HepG2 (cell line): ENCODE results near the gene ATOH8. TPM values are rescaled to one million over a fixed set of nuclear protein-coding genes. Genes with fewer than 3 reads are reported as not detected.

Experiments
- ATAC-seq: fragments of 200-7000 bp; cut with Tn5 transposase; 3 replicates; pipeline ENCODE4 v1.9.1; 2020; ENCODE audit warnings: mild to moderate bottlenecking, moderate library complexity
- BruUV-seq: library from RNA; stranded (reverse); fragments of 400-500 nt; replicated peaks from 2 replicates; lab custom pipeline; 2021; lab: Mats Ljungman, UMichigan
- CTCF ChIA-PET: fragments of 300-600 bp; formaldehyde crosslinking; extraction: SDS; loops from one replicate; lab custom pipeline; 2021; ENCODE audit warnings: low total read pairs, inconsistent platforms, low intra/inter-chr PET ratio; lab: Yijun Ruan, JAX
- POLR2A ChIA-PET: fragments of 350-600 bp; sonication (Branson Sonifier 250); formaldehyde crosslinking; loops from one replicate; lab custom pipeline; 2020; ENCODE audit warnings: antibody characterized with exemption, inconsistent platforms; lab: Yijun Ruan, JAX
- DNase-seq: peaks from one replicate; pipeline ENCODE4 v3.0.0-alpha.2; 2015; ENCODE audit warnings: low spot score
- FAIRE-seq: peaks from 3 replicates; lab custom pipeline; 2011; peaks lifted over from hg19 to GRCh38; lab: Jason Lieb, UNC
- H2AFZ ChIP-seq: one replicate; pipeline ENCODE4 v1.6.1; 2011; ENCODE audit warnings: low read length, inconsistent platforms
- H3K27ac ChIP-seq: fragments of 300-600 bp; 3 replicates; pipeline ENCODE4 v1.8.0; 2011; ENCODE audit warnings: mixed run types, mild to moderate bottlenecking, mixed read lengths, low read length, inconsistent platforms; ENCODE audit not compliant: insufficient read depth; ENCODE audit errors: extremely low read length
- H3K27me3 ChIP-seq, 2 experiments: fragments of 200-600 bp in 1 of 2; 2 replicates in 1 of 2; 3 replicates in 1 of 2; pipeline versions ENCODE4 v1.6.0 to v1.8.0; 2011; ENCODE audit warnings: low read length in 2 of 2, mild to moderate bottlenecking in 2 of 2, moderate library complexity in 2 of 2, inconsistent platforms in 1 of 2; ENCODE audit not compliant: insufficient read depth in 2 of 2, control insufficient read depth in 1 of 2
- H3K36me3 ChIP-seq, 2 experiments: fragments of 200-600 bp in 1 of 2; replicated peaks in 1 of 2; 2 replicates in 1 of 2; 3 replicates in 1 of 2; pipeline versions ENCODE4 v1.5.1 to v1.8.0; 2011; ENCODE audit warnings: low read length in 2 of 2, inconsistent platforms in 1 of 2; ENCODE audit not compliant: insufficient read depth in 2 of 2, control insufficient read depth in 1 of 2
- H3K4me1 ChIP-seq: 2 replicates; pipeline ENCODE4 v1.5.1; 2012; ENCODE audit warnings: low read length, inconsistent platforms; ENCODE audit not compliant: insufficient read depth
- H3K4me2 ChIP-seq: 2 replicates; pipeline ENCODE4 v1.6.0; 2011; ENCODE audit warnings: low read depth, low read length, inconsistent platforms
- H3K4me3 ChIP-seq, 3 experiments: fragments of 200-600 bp in 1 of 3; sonication (generic), shearing (Covaris generic) in 1 of 3; replicated peaks in 1 of 3; 2 replicates each; pipeline ENCODE4 v1.5.1; 2011 to 2016; ENCODE audit warnings: low read length in 3 of 3, inconsistent platforms in 2 of 3, low read depth in 2 of 3, mild to moderate bottlenecking in 2 of 3, control low read depth in 1 of 3, mixed read lengths in 1 of 3; ENCODE audit not compliant: insufficient read depth in 1 of 3
- H3K79me2 ChIP-seq: one replicate; pipeline ENCODE4 v1.6.1; 2011; ENCODE audit warnings: low read length, inconsistent platforms; ENCODE audit not compliant: insufficient read depth
- H3K9ac ChIP-seq: 2 replicates; pipeline ENCODE4 v1.6.0; 2011; ENCODE audit warnings: mild to moderate bottlenecking, low read depth, low read length, inconsistent platforms; ENCODE audit not compliant: insufficient read depth
- H3K9me3 ChIP-seq: 2 replicates; pipeline ENCODE4 v1.5.1; 2012; ENCODE audit warnings: mild to moderate bottlenecking, low read length
- H4K20me1 ChIP-seq: 2 replicates; pipeline ENCODE4 v1.6.0; 2011; ENCODE audit warnings: inconsistent platforms, mild to moderate bottlenecking, low read length, moderate library complexity; ENCODE audit not compliant: insufficient read depth
- CREB3 ChIP-seq: sonication (generic); formaldehyde crosslinking; IDR thresholded peaks from 2 replicates; pipeline ENCODE4 v1.5.0; 2020; ENCODE audit warnings: missing genetic modification reagents
- MTA1 ChIP-seq: sonication (generic); formaldehyde crosslinking; IDR thresholded peaks from 2 replicates; pipeline ENCODE4 v1.4.0; 2020; ENCODE audit warnings: missing genetic modification reagents, mild to moderate bottlenecking, borderline replicate concordance
- NFKBIZ ChIP-seq: IDR thresholded peaks from 2 replicates; pipeline ENCODE4 v1.6.1; 2018; ENCODE audit warnings: missing genetic modification reagents, missing compliant biosample characterization
- RAD51 ChIP-seq: fragments of 450-650 bp; IDR thresholded peaks from 2 replicates; pipeline ENCODE4 v1.6.1; 2016; ENCODE audit warnings: borderline replicate concordance
- THAP11 ChIP-seq: IDR thresholded peaks from 2 replicates; pipeline ENCODE4 v1.6.1; 2016; ENCODE audit warnings: missing biosample characterization, missing genetic modification reagents
- TOE1 ChIP-seq: sonication (generic); formaldehyde crosslinking; IDR thresholded peaks from 2 replicates; pipeline ENCODE4 v1.4.0; 2020; ENCODE audit warnings: mild to moderate bottlenecking, missing genetic modification reagents
- ZKSCAN5 ChIP-seq: sonication (generic); formaldehyde crosslinking; IDR thresholded peaks from 2 replicates; pipeline ENCODE4 v1.5.1; 2020; ENCODE audit warnings: mild to moderate bottlenecking, missing genetic modification reagents
- WGBS: methylation state at CpG from one replicate; pipeline ENCODE4 v1.1.6; 2017; ENCODE audit warnings: low lambda C conversion rate; 5-methylcytosine and 5-hydroxymethylcytosine counted together
- in situ Hi-C: cut with HindIII; loops from 2 replicates; pipeline ENCODE4 v1.10.0; 2017; ENCODE audit warnings: low pct_unique_long_range_greater_than_20kb; ENCODE audit not compliant: extremely low pct_ligation_motif_present
- intact Hi-C: fragments of 100-400 bp; cut with micrococcal nuclease; formaldehyde crosslinking; loops from one replicate; pipeline ENCODE4 v1.10.0; 2022; ENCODE audit not compliant: unreplicated experiment
- polyA plus RNA-seq, 8 experiments: library from polyadenylated mRNA; depleted of rRNA in 3 of 8; stranded (reverse) in 7 of 8; unstranded in 1 of 8; fragments of >200 nt; fragmentation: Illumina TruSeq in 4 of 8; extraction: Trizol in 4 of 8; gene quantifications; 2 replicates each; pipeline versions ENCODE4 v1.2.1 to v1.2.3, GENCODE V29; 2011 to 2016; ENCODE audit warnings: low read depth in 4 of 8, missing spikeins in 1 of 8, mixed read lengths in 1 of 8; ENCODE audit not compliant: insufficient read depth in 1 of 8
- total RNA-seq, 5 experiments: library from RNA; depleted of rRNA; stranded (reverse); fragments of >200 nt; fragmentation: Illumina TruSeq; extraction: Trizol; gene quantifications; 2 replicates each; pipeline ENCODE4 v1.2.3, GENCODE V29; 2016; ENCODE audit warnings: low read depth in 1 of 5
- TF ChIP-seq, protein P1 (sequence below): sonication (generic); formaldehyde crosslinking; IDR thresholded peaks from 2 replicates; pipeline ENCODE4; 2020; ENCODE audit warnings: missing genetic modification reagents, mild to moderate bottlenecking, borderline replicate concordance

ATOH8 gene
- total and polyA plus RNA-seq, 2 of the 13 experiments (the other 11 are each of a cell fraction or from before 2014, with no cell fraction given) = 0.13 to 0.61 TPM

GRCh38 chr2:85787282-85787980 is 33.6 kb downstream of the ATOH8 start:
- Histone ChIP-seq H3K9ac (no peak overlapping the region), H3K27me3 (no peaks in the 10 kb centered on the region; a peak in 1 of 5 replicates), H3K4me3 (no peak overlapping the region), H3K4me1 (peaks cover 38% of the 10 kb centered on the region), H4K20me1 (no peaks in the 10 kb centered on the region), H3K9me3 (no peaks in the 10 kb centered on the region), H3K27ac (no peak overlapping the region), H3K79me2 (no peaks in the 10 kb centered on the region), H3K4me2 (no peak overlapping the region), H3K36me3 (no peaks in the 10 kb centered on the region), H2AFZ (no peak overlapping the region)
- ChIA-PET POLR2A (no interaction called here), CTCF (no interaction called here)
- no TSS peak for BruUV-seq
- FAIRE-seq = no peak
- no peak for ATAC-seq
- TF ChIP-seq NFKBIZ (CRISPR knock-in tag) (no peak), MTA1 (CRISPR knock-in tag) (0 out of 2 replicates have a peak, but pooled peaks have one; percentile 28)
- WGBS = 89% methylated on average over 8 of the region's 8 CpGs
- in situ Hi-C loops (no loop called here), intact Hi-C loops (no loop called here)
- no peak for DNase-seq

DNA sequence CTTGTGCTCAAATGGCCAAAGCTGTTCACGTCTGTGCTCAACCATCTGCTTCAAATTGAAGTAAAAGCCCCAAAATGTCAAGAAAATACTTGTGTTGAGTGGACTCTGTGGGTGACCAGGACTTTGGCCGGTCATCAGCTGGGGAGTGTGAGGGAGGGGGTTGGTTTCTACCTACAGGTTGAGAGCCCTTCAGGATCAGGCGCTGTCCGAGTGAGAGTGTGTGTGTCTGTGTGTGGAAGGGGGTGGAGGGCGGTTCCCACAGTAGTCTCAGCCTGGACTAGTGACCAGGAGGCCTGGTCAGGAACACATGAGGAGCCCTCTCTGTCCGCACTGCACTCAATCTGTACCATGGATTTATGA is 34.2 kb downstream of the ATOH8 start:
- no peaks in the 10 kb centered on the region for H3K79me2 ChIP-seq
- DNase-seq (no peak), FAIRE-seq (no peak), ATAC-seq (no peak)
- H3K4me1 ChIP-seq = peaks cover 43% of the 10 kb centered on the region
- no peaks in the 10 kb centered on the region for H3K36me3 ChIP-seq
- no peaks in the 10 kb centered on the region for H4K20me1 ChIP-seq
- no peaks in the 10 kb centered on the region; a peak in 1 of 5 replicates for H3K27me3 ChIP-seq
- H3K4me3 ChIP-seq = no peak overlapping the region
- H3K27ac ChIP-seq = no peak overlapping the region
- H3K4me2 ChIP-seq = no peak overlapping the region
- intact Hi-C loops (no loop called here), in situ Hi-C loops (no loop called here)
- BruUV-seq = no TSS peak
- no peak overlapping the region for H2AFZ ChIP-seq
- TF ChIP-seq, protein P1, sequence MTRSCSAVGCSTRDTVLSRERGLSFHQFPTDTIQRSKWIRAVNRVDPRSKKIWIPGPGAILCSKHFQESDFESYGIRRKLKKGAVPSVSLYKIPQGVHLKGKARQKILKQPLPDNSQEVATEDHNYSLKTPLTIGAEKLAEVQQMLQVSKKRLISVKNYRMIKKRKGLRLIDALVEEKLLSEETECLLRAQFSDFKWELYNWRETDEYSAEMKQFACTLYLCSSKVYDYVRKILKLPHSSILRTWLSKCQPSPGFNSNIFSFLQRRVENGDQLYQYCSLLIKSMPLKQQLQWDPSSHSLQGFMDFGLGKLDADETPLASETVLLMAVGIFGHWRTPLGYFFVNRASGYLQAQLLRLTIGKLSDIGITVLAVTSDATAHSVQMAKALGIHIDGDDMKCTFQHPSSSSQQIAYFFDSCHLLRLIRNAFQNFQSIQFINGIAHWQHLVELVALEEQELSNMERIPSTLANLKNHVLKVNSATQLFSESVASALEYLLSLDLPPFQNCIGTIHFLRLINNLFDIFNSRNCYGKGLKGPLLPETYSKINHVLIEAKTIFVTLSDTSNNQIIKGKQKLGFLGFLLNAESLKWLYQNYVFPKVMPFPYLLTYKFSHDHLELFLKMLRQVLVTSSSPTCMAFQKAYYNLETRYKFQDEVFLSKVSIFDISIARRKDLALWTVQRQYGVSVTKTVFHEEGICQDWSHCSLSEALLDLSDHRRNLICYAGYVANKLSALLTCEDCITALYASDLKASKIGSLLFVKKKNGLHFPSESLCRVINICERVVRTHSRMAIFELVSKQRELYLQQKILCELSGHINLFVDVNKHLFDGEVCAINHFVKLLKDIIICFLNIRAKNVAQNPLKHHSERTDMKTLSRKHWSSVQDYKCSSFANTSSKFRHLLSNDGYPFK = no peak
- TF ChIP-seq CREB3 (CRISPR knock-in tag) (no peak), ZKSCAN5 (CRISPR knock-in tag) (no peak), THAP11 (CRISPR knock-in tag) (no peak), TOE1 (CRISPR knock-in tag) (no peak), RAD51 (no peak)
- ChIA-PET CTCF (no interaction called here), POLR2A (no interaction called here)
- H3K9me3 ChIP-seq = no peaks in the 10 kb centered on the region
- no peak overlapping the region for H3K9ac ChIP-seq
- WGBS = 79% methylated on average over 6 of the region's 6 CpGs
